DOHH2 (cell line): Measurements from ENCODE around the gene RUFY2.

Source experiments
- CTCF ChIP-seq: fragments of 200-600 bp; sonication (generic); IDR thresholded peaks from one replicate; pipeline ENCODE4 v1.5.1; 2014; ENCODE audit warnings: antibody characterized with exemption, mild to moderate bottlenecking, low read depth, low read length; ENCODE audit not compliant: poor library complexity, severe bottlenecking
- EZH2phosphoT487 ChIP-seq: fragments of 200-600 bp; sonication (generic); IDR thresholded peaks from 2 replicates; pipeline ENCODE4 v1.6.1; 2017; ENCODE audit warnings: borderline replicate concordance, mild to moderate bottlenecking, antibody characterized with exemption, low read length, moderate library complexity, mixed read lengths

GRCh38 chr10:68327889-68328786 is 78.9 kb downstream of the RUFY2 start:
- TF ChIP-seq CTCF (no peak), EZH2phosphoT487 (no peak)
